ENCODE measurements around the gene VAMP1.

The VAMP1 gene

DNA sequence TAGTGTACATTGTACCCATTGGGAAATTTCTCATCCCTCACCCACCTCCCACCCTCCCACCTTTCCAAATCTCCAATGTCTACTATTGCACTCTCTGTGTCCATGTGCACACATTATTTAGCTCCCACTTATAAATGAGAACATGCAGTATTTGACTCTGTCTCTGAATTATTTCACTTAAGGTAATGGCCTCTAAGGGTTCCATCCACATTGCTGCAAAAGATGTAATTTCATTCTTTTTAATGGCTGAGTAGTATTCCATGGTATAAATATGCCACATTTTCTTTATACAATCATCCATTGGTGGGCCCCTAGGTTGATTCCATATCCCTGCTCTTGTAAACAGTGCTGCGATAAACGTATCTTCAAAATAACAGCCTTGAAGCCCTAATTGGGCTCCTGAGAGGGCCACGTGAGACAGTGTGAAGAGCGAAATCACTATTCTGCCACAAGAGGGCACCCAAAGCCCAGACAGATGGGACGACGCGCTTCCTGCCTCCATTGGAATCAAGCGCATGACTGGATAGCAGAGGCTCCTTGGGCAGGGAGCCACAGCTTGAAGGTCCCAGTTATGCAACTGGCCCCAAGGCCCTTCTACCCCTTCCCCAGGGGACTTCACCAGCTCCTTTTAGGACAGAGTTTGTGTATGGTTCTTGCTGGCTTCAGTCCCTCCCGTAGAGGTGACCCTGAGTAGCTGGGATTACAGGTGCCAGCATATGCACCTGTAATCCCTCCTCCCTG lies 47.0 kb downstream of the VAMP1 start:
- DNase-seq, result peak; percentile 66

DNA sequence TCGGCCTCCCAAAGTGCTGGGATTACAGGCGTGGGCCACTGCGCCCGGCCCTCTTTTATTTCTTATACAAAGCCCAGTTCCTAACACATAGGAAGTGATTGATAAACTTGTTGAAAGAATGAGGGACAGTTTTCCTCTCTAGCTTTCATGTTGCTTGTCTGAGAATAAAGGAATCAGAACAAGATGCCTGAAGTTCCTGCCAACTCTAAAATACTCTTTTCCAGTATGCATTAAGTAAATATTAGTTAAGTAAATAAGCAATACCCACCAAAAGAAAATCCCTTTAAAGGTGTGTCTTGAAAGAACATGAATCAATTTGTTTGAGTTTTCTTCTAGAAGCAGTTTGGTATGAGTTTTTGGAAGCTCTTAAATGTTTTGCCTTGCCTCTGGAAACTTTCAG lies 50.1 kb downstream of the VAMP1 start:
- no peak for DNase-seq

GRCh38 chr12:6418796-6419195 lies 51.7 kb downstream of the VAMP1 start:
- no peak for DNase-seq

- DNase-seq, result no peak
Measured at GRCh38 chr12:6416596-6416995, 53.9 kb downstream of the VAMP1 start.
